GM10266 (cell line): ENCODE results near the gene SHISAL1.

ENCODE experiments used
- DNase-seq: peaks from one replicate; pipeline ENCODE4 v3.0.0; 2012; ENCODE audit errors: extremely low spot score
- TF ChIP-seq, protein P1 (sequence below): IDR thresholded peaks from 2 replicates; pipeline ENCODE4 v1.5.1; 2012; ENCODE audit warnings: mild to moderate bottlenecking, low read depth; ENCODE audit not compliant: control insufficient read depth, insufficient read depth; ENCODE audit errors: missing control alignments

Gene SHISAL1

DNA sequence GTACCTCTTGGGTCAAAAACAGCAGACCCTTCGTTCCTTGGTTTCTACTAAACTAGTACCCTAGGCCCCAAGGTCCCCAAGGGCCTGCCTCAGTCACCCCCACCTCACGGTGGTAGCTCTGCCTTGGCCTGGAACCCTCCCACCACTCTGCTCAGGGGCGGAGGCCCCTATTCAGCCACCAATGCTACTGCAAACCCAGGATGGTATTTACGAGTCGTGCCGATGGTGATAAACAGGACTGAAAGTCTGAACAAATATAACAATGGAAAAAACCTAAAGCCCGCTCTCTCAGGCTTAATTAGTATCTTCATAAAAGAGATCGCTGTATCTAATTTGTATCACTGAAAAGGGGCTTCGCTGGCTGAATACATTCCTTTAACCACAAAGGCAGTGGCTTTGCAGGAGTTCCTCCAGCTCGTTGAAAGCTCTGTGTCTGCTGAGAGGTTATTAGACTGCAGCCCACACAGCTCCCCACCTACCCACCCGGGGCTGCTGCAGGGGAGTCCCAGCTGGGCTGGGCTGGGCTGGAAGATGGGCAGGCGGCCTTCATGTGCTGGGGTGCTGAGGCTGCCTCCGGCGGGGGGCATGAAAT lies 15.2 kb downstream of the SHISAL1 start:
- TF ChIP-seq, protein P1, sequence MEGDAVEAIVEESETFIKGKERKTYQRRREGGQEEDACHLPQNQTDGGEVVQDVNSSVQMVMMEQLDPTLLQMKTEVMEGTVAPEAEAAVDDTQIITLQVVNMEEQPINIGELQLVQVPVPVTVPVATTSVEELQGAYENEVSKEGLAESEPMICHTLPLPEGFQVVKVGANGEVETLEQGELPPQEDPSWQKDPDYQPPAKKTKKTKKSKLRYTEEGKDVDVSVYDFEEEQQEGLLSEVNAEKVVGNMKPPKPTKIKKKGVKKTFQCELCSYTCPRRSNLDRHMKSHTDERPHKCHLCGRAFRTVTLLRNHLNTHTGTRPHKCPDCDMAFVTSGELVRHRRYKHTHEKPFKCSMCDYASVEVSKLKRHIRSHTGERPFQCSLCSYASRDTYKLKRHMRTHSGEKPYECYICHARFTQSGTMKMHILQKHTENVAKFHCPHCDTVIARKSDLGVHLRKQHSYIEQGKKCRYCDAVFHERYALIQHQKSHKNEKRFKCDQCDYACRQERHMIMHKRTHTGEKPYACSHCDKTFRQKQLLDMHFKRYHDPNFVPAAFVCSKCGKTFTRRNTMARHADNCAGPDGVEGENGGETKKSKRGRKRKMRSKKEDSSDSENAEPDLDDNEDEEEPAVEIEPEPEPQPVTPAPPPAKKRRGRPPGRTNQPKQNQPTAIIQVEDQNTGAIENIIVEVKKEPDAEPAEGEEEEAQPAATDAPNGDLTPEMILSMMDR: no peak
- no peak for DNase-seq

DNA sequence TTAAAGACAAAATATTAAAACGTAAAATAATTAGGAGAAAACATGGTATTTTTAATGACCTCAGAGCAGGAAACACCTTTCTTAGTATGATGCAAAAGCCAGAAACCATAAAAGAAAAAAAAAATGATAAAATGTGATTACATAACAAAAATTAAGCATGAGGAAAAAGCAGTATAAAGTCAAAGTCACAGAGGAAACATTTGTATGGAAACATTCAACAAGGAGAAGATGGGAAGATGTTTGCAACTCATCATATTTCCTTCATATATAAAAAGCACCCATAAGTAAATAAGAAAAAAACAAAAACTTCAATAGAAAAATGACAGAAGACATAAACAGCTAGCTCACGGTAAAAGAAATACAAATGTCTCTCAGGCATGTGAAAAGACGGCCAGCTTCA lies 17.3 kb downstream of the SHISAL1 start:
- DNase-seq: no peak
- TF ChIP-seq, protein P1: no peak

DNA sequence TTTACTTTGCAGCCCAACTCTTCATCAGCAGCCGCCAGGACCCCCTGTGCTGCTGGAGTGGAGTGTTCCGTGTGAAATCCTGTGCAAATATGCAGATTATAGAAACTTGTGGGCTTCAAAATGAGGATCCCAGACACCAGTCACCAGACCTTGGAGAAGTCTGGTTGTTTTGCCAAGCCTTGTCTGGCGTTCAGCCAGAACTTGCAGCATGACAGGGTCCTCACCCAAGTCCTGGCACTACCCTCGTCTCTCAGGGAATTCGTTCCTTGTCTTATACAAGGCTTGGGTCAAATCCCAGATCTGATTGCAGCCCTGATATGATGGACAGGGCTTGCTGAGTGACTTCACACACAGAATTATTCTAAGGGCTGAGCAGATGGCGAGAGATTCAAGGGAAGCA lies 18.9 kb downstream of the SHISAL1 start:
- TF ChIP-seq, protein P1: no peak
- no peak for DNase-seq

DNA sequence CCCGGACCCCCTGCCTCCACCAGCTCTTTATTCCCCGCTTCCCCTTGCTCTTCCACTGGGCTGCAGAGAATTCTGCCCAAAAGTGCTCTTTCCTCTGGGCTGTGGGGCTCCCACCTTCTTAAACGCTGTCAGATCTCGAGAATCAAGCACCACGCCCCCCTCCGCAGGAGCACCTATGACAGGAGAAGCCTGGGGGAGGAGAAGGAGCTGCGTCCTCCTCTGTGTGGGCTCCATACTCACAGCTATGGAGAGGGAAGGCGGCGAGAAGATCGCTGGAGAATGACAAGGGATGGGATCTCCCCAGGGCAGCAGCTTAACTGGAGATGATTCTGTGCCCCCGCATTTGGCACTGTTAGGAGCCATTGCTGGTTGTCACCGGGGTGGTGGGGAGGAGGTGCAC lies 19.7 kb downstream of the SHISAL1 start:
- TF ChIP-seq, protein P1: no peak
- DNase-seq: no peak

DNA sequence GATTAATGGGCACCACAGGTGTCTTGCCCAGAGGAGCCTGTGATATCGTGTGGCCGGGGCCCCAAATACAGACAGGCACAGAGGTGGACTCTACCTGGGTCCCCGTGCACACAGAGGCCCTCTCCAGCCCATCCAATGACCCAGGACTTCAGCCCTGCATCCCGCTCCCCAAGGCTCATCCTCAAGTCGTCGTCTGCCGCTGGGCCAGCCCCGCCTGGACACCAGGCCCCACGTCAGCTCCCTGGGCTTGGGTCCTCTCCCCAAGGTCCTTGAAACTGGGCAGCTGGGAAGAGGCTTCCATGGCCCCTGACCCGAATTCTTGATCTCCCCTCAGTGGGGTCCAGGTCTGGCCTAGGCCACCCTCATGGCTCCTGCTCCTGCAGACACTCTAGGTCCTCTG lies 20.2 kb downstream of the SHISAL1 start:
- TF ChIP-seq, protein P1: no peak
- no peak for DNase-seq

DNA sequence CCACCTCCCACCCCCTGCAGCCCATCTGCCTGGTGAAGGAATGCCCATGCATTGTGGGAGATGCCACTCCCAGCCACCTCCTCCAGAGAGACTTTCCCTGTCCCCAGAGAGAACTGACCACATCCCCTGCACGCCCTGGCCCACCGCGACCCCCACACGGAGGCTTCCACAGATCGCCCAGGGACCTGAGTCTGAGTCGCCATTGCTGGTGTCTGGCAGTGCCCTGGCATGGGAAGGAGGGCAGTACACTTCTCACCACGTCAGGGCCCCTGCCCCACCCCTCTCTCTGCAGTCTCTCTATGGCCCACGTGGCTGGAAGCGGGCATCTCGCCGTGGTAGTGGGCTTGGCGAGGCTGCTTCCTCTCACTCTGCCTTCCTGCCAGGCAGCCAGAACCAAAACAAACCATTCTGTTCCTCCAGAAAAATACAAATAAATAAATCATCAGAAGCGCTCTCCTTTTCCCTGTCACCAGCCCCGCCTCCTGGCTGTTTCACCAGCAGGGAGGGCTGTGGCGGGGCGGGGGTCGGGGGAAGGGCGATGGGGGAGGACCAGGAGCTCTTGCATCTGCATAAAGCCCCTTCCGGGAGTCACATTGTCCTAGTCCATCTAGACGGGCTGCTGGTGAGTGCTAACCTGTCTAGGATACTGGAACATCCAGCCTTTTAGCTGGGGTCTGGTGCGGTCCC lies 20.9 kb downstream of the SHISAL1 start:
- TF ChIP-seq, protein P1: no peak
- DNase-seq: no peak

DNA sequence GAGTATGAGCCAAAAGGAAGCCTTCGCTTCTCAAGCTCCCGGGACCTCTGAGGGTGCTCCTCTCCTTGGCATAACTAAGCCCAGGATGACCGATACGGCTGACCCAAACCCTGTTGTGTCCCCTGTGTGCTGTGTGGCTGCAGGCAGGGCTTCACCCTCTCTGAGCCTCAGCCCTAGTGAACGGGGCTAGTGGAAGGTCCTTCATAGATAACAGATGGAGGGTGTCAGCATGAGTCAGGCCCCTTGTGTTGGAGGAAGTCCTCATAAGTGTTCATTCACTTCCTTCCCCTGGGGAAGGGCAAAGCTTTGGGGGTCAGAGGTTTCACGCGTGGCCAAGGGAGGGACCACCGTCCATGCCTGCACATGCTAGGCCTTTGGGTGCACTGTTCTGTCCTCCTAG lies 21.5 kb downstream of the SHISAL1 start:
- TF ChIP-seq, protein P1: no peak
- no peak for DNase-seq
